Fibroblast of gingiva (primary cell): ENCODE measurements around the gene F3.
A peak's percentile ranks its signal among the peaks of the same experiment; 100 is the strongest.

ENCODE experiments used
- DNase-seq: peaks from one replicate; pipeline ENCODE4 v3.0.0-alpha.2; 2011; ENCODE audit warnings: low read depth

F3 gene

GRCh38 chr1:94552071-94552586 is 10.6 kb upstream of the F3 start:
- DNase-seq: no peak

- no peak for DNase-seq
These were observed 9.9 kb upstream of the F3 start for GRCh38 chr1:94551449-94551848.

DNA sequence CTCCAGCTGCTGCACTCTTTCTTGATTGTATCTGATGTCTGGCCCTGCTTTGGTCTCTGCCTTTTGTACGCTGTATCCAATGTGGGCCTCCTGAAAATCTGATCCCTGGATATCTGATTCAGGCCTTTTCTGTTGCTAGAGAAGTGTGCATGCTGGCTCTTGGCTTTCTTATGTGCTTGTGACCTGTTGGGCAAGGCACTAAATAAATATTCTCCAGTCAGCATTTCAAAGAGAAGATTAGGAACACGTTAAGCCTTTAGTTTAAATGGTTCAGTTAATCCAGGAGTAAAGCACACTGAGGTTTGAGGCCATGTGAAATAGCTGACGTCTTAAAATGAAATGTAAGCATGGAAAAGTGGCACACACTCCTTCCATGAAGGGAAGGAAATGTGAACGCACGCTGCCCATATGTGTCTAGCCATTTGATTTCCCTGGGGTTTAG is 9.3 kb upstream of the F3 start:
- no peak for DNase-seq

GRCh38 chr1:94550396-94550795 is 8.8 kb upstream of the F3 start:
- no peak for DNase-seq

GRCh38 chr1:94549706-94550105 is 8.1 kb upstream of the F3 start:
- no peak for DNase-seq

- peak; percentile 83 for DNase-seq
These were observed 3.3 kb upstream of the F3 start for GRCh38 chr1:94544706-94545490.

DNA sequence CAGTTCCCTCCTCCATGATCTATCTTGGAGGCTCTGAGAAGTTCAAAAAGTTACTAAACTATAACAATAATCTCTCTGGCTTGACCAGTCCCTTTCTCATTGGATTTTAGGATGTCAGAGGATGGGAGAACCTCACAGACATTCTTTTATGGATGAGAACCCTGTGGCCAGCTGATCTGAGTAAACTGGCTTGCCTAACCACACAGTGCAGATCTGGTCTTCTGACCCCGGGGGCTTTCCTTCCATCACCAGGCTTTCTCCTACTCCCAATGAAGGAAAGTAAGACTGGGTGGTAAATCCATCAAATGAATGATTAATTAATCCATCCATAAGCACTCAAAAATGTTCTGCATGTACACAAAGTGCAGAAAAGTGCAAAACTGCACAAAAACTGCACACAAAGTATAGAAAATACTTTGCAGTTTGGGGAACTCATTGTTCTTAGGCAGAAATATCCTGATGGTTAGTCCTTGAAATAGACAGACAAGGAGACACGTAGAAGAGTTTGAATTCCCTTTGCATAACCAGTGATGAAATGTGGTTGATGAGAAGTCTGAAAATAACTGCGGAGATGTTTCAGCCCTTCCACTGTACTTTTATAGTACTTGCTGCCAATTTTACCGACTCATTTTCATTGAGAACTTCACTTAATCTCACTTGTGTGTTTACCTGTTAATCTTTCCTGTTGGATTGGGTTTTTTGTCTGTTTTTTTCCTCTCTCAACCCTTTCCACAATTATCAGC is 2.5 kb upstream of the F3 start:
- peak; percentile 50 for DNase-seq

- DNase-seq: peak; percentile 57
These were observed 1.4 kb upstream of the F3 start for GRCh38 chr1:94543001-94543400.

GRCh38 chr1:94542088-94542870 is 720 bp upstream of the F3 start:
- DNase-seq: peak; percentile 59

DNA sequence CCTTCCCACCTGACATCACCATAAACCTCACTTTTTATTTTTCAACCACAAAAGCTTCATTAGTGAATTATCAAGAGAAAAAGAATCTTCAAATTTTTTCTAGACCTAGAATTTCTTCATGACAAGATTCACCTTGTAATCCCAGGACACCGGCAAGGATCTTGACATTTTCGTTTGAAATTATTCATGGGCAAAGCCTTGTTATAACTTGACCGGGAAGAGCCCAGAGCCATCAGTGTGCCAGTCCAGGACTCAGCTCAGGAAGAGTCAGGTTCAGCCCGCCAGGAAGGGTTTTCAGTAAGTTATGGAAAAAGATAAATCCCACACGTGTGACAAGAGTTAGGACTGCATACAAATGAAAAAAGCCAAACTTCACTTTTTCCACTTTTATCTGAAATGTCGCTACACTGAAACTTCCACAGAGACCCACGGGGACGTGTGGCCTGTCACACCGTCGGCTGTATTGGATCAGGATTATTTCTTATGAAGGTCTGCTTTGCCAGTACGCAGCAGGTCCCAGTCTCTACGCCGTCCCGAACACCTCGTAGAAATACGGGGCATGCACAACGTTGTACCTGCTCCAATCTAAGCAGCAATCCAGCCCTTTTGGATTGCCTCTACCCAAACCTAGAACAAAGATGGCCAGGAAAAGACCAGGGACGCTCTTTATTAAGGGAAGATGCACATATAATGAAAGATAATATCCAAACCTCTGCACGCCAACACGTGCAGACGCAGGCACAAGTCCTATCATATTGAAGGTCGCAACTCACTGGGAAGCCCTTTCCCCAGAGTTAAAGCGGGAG is 916 bp downstream of the F3 start:
- no peak for DNase-seq

- peak; percentile 65 for DNase-seq
These were observed 2.1 kb downstream of the F3 start for GRCh38 chr1:94539496-94539895.

- no peak for DNase-seq
These were observed 3.2 kb downstream of the F3 start for GRCh38 chr1:94538243-94538827.

DNA sequence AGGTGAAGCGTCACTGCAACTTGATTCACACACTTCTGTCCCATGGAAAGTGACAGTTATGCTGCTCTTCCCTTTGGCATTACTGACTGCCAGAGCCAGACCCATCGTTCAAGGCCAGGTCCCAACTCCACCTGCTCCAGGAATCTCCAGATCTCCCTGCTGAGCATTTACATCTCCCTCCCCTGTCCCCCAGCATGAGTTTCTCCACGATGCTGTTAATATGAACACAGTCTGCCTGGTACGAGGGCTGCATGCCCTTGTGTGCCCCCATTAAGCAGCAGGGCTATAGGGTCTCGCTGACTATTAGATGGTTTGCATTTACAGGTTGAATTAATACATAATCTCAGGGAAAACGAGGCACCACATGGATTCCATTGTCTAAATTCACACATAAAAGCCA is 4.3 kb downstream of the F3 start:
- DNase-seq: no peak

DNA sequence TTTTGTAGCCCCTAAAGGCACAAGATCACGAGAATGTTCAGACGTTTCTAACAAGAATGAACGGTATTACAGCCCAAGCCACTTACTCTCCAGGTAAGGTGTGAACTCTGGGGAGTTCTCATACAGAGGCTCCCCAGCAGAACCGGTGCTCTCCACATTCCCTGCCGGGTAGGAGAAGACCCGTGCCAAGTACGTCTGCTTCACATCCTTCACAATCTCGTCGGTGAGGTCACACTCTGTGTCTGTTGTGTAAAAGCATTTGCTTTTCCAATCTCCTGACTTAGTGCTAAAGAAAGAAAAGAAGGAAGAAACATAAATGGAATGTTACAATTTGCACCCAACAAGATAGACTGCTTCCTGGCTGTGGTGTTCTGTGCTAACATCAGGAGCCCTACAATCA is 5.7 kb downstream of the F3 start:
- DNase-seq: no peak

GRCh38 chr1:94535095-94535494 is 6.5 kb downstream of the F3 start:
- DNase-seq: no peak

- no peak for DNase-seq
These were observed 9.5 kb downstream of the F3 start for GRCh38 chr1:94532077-94532476.

DNA sequence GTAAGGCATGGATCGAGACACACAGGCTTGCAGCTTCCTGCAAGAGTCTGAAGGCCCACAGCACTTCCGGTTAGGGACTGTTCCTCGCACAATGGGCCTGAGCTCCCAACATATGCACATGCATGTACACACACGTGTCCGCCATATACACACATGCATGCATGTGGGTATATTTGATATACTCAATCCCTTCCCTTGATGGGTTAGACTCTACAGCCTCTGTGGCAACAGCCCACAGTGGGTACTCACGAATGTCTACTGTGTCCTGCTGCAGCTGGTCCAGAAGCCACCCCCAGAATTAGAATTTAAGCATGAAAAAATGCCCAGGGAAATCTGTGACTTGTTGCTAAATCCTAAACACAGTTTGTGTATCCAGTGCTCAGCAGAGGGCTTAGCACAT is 9.9 kb downstream of the F3 start:
- no peak for DNase-seq

DNA sequence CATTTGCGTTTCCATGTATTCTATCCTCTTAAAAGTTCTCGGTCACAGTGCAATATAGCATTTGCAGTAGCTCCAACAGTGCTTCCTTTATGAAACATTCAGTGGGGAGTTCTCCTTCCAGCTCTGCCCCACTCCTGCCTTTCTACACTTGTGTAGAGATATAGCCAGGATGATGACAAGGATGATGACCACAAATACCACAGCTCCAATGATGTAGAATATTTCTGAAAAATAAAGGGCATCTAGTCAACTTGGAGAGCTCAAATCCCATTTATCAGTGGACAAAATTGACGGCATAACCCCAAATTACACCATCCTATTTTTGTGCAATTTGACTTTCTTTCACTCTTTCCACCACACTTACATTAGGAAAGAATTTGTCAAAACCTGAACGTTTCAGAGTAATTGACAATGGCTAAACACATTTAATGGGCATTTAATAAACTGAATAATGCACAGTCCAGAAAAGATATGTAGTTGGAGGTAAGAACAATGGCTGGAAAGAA is 11.1 kb downstream of the F3 start:
- DNase-seq: no peak

GRCh38 chr1:94529416-94529815 is 12.1 kb downstream of the F3 start:
- DNase-seq: no peak

GRCh38 chr1:94528826-94529225 is 12.7 kb downstream of the F3 start:
- no peak for DNase-seq

GRCh38 chr1:94528299-94528698 is 13.3 kb downstream of the F3 start:
- DNase-seq: no peak
